WTC11 (cell line): ENCODE results near the gene ABCC4. TPM values are rescaled to one million over a fixed set of nuclear protein-coding genes. Genes with fewer than 3 reads are reported as not detected.

ENCODE experiments used
- ATAC-seq: fragments of 200-7000 bp; cut with Tn5 transposase; 2 replicates; pipeline ENCODE4 v1.10.0; 2021; ENCODE audit warnings: mild to moderate bottlenecking, moderate library complexity
- CTCF ChIA-PET: fragments of 300-600 bp; sonication (Branson Sonifier 250); formaldehyde crosslinking; loops from one replicate; lab custom pipeline; 2021; ENCODE audit warnings: antibody characterized with exemption; lab: Charles Lee
- POLR2A ChIA-PET: fragments of 350-600 bp; sonication (Branson Sonifier 250); formaldehyde crosslinking; loops from one replicate; lab custom pipeline; 2021; ENCODE audit warnings: antibody characterized with exemption; lab: Charles Lee
- DNase-seq: peaks from one replicate; pipeline ENCODE4 v3.0.0; 2021; ENCODE audit warnings: low spot score
- H3K27ac Mint-ChIP-seq: 2 replicates; pipeline ENCODE4 v1.8.0; 2021; ENCODE audit warnings: mixed read lengths
- H3K27me3 Mint-ChIP-seq: 2 replicates; pipeline ENCODE4 v1.8.0; 2021; ENCODE audit warnings: low read depth, mild to moderate bottlenecking, moderate library complexity, mixed read lengths
- H3K36me3 Mint-ChIP-seq: 2 replicates; pipeline ENCODE4 v1.8.0; 2021; ENCODE audit warnings: mixed read lengths
- H3K4me1 Mint-ChIP-seq: 2 replicates; pipeline ENCODE4 v1.8.0; 2022; ENCODE audit warnings: mixed read lengths
- H3K4me3 Mint-ChIP-seq: 2 replicates; pipeline ENCODE4 v1.8.0; 2021; ENCODE audit warnings: mild to moderate bottlenecking, moderate library complexity, mixed read lengths
- H3K9me3 Mint-ChIP-seq: 2 replicates; pipeline ENCODE4 v1.8.0; 2021; ENCODE audit warnings: mixed read lengths
- CREB1 ChIP-seq: sonication (generic); formaldehyde crosslinking; IDR thresholded peaks from 2 replicates; pipeline ENCODE4 v1.8.0; 2023; ENCODE audit warnings: mild to moderate bottlenecking, missing genetic modification reagents
- ELF4 ChIP-seq: sonication (generic); formaldehyde crosslinking; IDR thresholded peaks from 2 replicates; pipeline ENCODE4 v1.8.1; 2022; ENCODE audit warnings: low read depth, mild to moderate bottlenecking, moderate library complexity, missing genetic modification reagents
- ESRRA ChIP-seq: sonication (generic); formaldehyde crosslinking; IDR thresholded peaks from 2 replicates; pipeline ENCODE4 v1.8.1; 2022; ENCODE audit warnings: mild to moderate bottlenecking, missing genetic modification reagents, borderline replicate concordance
- IRF2 ChIP-seq: sonication (generic); formaldehyde crosslinking; IDR thresholded peaks from 2 replicates; pipeline ENCODE4 v1.8.0; 2022; ENCODE audit warnings: low read depth, missing genetic modification reagents, borderline replicate concordance
- KAT7 ChIP-seq: sonication (generic); formaldehyde crosslinking; IDR thresholded peaks from 2 replicates; pipeline ENCODE4 v1.8.1; 2023; ENCODE audit warnings: missing genetic modification reagents, mild to moderate bottlenecking, borderline replicate concordance
- MYBL2 ChIP-seq: sonication (generic); formaldehyde crosslinking; IDR thresholded peaks from 2 replicates; pipeline ENCODE4 v1.8.1; 2023; ENCODE audit warnings: mild to moderate bottlenecking, moderate library complexity, missing genetic modification reagents
- NR2C2 ChIP-seq: sonication (generic); formaldehyde crosslinking; IDR thresholded peaks from 2 replicates; pipeline ENCODE4 v1.8.0; 2022; ENCODE audit warnings: mild to moderate bottlenecking, missing genetic modification reagents
- NR3C1 ChIP-seq: sonication (generic); formaldehyde crosslinking; conservative IDR thresholded peaks from 2 replicates; pipeline ENCODE4 v1.8.1; 2023; ENCODE audit warnings: low read depth, mild to moderate bottlenecking, missing genetic modification reagents
- PRRX2 ChIP-seq: fragments of 250-450 bp; sonication (Bioruptor Pico); IDR thresholded peaks from 2 replicates; pipeline ENCODE4 v1.8.0; 2021; ENCODE audit warnings: mild to moderate bottlenecking
- TEAD4 ChIP-seq: sonication (generic); formaldehyde crosslinking; IDR thresholded peaks from 2 replicates; pipeline ENCODE4 v1.8.0; 2022; ENCODE audit warnings: mild to moderate bottlenecking, missing genetic modification reagents
- ZNF121 ChIP-seq: sonication (generic); formaldehyde crosslinking; IDR thresholded peaks from 2 replicates; pipeline ENCODE4 v1.8.0; 2023; ENCODE audit warnings: missing genetic modification reagents
- ZNF317 ChIP-seq: sonication (generic); formaldehyde crosslinking; IDR thresholded peaks from 2 replicates; pipeline ENCODE4 v1.8.1; 2023; ENCODE audit warnings: low read depth, mild to moderate bottlenecking, moderate library complexity, missing genetic modification reagents, borderline replicate concordance
- total RNA-seq: library from RNA; stranded (reverse); gene quantifications from 3 replicates; pipeline ENCODE4 v1.2.3, GENCODE V29; 2021
- TF ChIP-seq, protein P1 (sequence below): fragments of 250-450 bp; sonication (Bioruptor Pico); IDR thresholded peaks from 2 replicates; pipeline ENCODE4 v1.9.0; 2021; ENCODE audit warnings: mild to moderate bottlenecking
- TF ChIP-seq, protein P2 (sequence below): sonication (generic); formaldehyde crosslinking; IDR thresholded peaks from 2 replicates; pipeline ENCODE4 v1.8.1; 2022; ENCODE audit warnings: missing genetic modification reagents, borderline replicate concordance
- TF ChIP-seq, protein P3 (sequence below): fragments of 250-450 bp; sonication (Bioruptor Pico); IDR thresholded peaks from 2 replicates; pipeline ENCODE4 v1.8.0; 2021; ENCODE audit warnings: mild to moderate bottlenecking
- TF ChIP-seq, protein P4 (sequence below): sonication (generic); formaldehyde crosslinking; IDR thresholded peaks from 2 replicates; pipeline ENCODE4 v1.8.1; 2022; ENCODE audit warnings: low read depth, missing genetic modification reagents, borderline replicate concordance
- TF ChIP-seq, protein P5 (sequence below): sonication (generic); formaldehyde crosslinking; IDR thresholded peaks from 2 replicates; pipeline ENCODE4 v1.8.1; 2023; ENCODE audit warnings: mild to moderate bottlenecking, missing genetic modification reagents, moderate library complexity
- TF ChIP-seq, protein P6 (sequence below): fragments of 250-450 bp; sonication (Bioruptor Pico); IDR thresholded peaks from 2 replicates; pipeline ENCODE4 v1.9.0; 2021; ENCODE audit warnings: mild to moderate bottlenecking, borderline replicate concordance

ABCC4 gene
- total RNA-seq, 1 experiment from 2014 or later, result 7.2 TPM

DNA sequence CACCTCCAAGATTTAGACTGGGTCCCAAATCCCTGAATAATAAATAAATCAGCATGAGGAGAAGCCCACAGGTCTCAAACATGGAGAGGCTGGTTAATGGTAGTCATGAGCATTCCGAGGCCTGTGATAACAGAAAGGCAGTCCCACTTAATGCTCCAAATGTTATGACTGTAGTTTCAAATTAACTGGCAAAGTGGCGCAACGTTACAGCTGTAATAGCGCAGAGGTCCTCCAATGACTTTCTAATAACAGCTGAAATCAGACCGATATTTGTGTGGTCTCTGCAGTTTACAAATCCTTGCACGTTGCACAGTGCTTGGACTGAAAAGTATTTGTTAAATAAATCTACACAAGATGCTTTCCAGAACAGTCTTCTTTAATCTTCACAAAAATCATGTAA, 141.8 kb downstream of the ABCC4 start:
- DNase-seq (no peak), ATAC-seq (no peak)
- TF ChIP-seq, protein P1, sequence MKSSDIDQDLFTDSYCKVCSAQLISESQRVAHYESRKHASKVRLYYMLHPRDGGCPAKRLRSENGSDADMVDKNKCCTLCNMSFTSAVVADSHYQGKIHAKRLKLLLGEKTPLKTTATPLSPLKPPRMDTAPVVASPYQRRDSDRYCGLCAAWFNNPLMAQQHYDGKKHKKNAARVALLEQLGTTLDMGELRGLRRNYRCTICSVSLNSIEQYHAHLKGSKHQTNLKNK (CRISPR knock-in tag), result no peak
- TF ChIP-seq IRF2 (CRISPR knock-in tag) (no peak), NR3C1 (CRISPR knock-in tag) (no peak), ZNF121 (no peak), ZNF317 (CRISPR knock-in tag) (no peak), ELF4 (CRISPR knock-in tag) (no peak), ESRRA (CRISPR knock-in tag) (no peak), CREB1 (CRISPR knock-in tag) (no peak), PRRX2 (CRISPR knock-in tag) (no peak), KAT7 (no peak), NR2C2 (CRISPR knock-in tag) (no peak), MYBL2 (CRISPR knock-in tag) (no peak), TEAD4 (CRISPR knock-in tag) (no peak)
- TF ChIP-seq, protein P2, sequence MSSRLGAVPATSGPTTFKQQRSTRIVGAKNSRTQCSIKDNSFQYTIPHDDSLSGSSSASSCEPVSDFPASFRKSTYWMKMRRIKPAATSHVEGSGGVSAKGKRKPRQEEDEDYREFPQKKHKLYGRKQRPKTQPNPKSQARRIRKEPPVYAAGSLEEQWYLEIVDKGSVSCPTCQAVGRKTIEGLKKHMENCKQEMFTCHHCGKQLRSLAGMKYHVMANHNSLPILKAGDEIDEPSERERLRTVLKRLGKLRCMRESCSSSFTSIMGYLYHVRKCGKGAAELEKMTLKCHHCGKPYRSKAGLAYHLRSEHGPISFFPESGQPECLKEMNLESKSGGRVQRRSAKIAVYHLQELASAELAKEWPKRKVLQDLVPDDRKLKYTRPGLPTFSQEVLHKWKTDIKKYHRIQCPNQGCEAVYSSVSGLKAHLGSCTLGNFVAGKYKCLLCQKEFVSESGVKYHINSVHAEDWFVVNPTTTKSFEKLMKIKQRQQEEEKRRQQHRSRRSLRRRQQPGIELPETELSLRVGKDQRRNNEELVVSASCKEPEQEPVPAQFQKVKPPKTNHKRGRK (CRISPR knock-in tag), result no peak
- TF ChIP-seq, protein P3, sequence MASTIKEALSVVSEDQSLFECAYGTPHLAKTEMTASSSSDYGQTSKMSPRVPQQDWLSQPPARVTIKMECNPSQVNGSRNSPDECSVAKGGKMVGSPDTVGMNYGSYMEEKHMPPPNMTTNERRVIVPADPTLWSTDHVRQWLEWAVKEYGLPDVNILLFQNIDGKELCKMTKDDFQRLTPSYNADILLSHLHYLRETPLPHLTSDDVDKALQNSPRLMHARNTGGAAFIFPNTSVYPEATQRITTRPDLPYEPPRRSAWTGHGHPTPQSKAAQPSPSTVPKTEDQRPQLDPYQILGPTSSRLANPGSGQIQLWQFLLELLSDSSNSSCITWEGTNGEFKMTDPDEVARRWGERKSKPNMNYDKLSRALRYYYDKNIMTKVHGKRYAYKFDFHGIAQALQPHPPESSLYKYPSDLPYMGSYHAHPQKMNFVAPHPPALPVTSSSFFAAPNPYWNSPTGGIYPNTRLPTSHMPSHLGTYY, result no peak
- TF ChIP-seq, protein P4, sequence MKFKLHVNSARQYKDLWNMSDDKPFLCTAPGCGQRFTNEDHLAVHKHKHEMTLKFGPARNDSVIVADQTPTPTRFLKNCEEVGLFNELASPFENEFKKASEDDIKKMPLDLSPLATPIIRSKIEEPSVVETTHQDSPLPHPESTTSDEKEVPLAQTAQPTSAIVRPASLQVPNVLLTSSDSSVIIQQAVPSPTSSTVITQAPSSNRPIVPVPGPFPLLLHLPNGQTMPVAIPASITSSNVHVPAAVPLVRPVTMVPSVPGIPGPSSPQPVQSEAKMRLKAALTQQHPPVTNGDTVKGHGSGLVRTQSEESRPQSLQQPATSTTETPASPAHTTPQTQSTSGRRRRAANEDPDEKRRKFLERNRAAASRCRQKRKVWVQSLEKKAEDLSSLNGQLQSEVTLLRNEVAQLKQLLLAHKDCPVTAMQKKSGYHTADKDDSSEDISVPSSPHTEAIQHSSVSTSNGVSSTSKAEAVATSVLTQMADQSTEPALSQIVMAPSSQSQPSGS (CRISPR knock-in tag), result no peak
- TF ChIP-seq, protein P5, sequence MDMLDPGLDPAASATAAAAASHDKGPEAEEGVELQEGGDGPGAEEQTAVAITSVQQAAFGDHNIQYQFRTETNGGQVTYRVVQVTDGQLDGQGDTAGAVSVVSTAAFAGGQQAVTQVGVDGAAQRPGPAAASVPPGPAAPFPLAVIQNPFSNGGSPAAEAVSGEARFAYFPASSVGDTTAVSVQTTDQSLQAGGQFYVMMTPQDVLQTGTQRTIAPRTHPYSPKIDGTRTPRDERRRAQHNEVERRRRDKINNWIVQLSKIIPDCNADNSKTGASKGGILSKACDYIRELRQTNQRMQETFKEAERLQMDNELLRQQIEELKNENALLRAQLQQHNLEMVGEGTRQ, result no peak
- TF ChIP-seq, protein P6, sequence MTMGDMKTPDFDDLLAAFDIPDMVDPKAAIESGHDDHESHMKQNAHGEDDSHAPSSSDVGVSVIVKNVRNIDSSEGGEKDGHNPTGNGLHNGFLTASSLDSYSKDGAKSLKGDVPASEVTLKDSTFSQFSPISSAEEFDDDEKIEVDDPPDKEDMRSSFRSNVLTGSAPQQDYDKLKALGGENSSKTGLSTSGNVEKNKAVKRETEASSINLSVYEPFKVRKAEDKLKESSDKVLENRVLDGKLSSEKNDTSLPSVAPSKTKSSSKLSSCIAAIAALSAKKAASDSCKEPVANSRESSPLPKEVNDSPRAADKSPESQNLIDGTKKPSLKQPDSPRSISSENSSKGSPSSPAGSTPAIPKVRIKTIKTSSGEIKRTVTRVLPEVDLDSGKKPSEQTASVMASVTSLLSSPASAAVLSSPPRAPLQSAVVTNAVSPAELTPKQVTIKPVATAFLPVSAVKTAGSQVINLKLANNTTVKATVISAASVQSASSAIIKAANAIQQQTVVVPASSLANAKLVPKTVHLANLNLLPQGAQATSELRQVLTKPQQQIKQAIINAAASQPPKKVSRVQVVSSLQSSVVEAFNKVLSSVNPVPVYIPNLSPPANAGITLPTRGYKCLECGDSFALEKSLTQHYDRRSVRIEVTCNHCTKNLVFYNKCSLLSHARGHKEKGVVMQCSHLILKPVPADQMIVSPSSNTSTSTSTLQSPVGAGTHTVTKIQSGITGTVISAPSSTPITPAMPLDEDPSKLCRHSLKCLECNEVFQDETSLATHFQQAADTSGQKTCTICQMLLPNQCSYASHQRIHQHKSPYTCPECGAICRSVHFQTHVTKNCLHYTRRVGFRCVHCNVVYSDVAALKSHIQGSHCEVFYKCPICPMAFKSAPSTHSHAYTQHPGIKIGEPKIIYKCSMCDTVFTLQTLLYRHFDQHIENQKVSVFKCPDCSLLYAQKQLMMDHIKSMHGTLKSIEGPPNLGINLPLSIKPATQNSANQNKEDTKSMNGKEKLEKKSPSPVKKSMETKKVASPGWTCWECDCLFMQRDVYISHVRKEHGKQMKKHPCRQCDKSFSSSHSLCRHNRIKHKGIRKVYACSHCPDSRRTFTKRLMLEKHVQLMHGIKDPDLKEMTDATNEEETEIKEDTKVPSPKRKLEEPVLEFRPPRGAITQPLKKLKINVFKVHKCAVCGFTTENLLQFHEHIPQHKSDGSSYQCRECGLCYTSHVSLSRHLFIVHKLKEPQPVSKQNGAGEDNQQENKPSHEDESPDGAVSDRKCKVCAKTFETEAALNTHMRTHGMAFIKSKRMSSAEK (CRISPR knock-in tag), result no peak
- Mint-ChIP-seq H3K27ac (no peak overlapping the region), H3K36me3 (no peaks in the 10 kb centered on the region), H3K9me3 (no peaks in the 10 kb centered on the region), H3K4me3 (no peak overlapping the region), H3K4me1 (peaks cover 15% of the 10 kb centered on the region), H3K27me3 (peaks cover 10% of the 10 kb centered on the region)
- ChIA-PET CTCF (no interaction called here), POLR2A (no interaction called here)
